HG02973 (cell line): Measurements from ENCODE around the gene RNF34.

Experiments
- ATAC-seq: cut with Tn5 transposase; IDR thresholded peaks from one replicate; pipeline ENCODE4 v1.9.1; 2021; ENCODE audit warnings: moderate library complexity; ENCODE audit not compliant: unreplicated experiment

RNF34 gene

GRCh38 chr12:121436706-121437105 lies 36.8 kb downstream of the RNF34 start:
- no peak for ATAC-seq

DNA sequence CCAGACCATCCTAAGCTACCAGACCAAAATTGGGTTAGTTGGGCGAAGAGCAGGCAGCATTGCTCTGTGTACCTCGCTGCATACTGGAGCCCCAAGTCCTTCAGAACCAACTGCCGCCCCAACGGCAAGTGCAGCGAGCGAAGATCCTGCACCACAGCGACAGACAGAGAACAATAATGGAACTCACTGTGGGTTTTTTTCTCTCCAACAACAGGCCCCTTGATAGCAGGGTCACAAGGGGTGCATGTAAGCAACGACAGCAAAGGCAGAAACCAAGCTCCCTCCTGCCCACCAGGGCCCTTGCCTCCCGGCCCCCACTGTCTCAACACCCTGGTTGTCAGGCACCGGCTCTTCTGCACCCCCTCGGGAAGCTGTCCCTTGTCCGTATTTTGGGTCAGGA lies 39.0 kb downstream of the RNF34 start:
- no peak for ATAC-seq

DNA sequence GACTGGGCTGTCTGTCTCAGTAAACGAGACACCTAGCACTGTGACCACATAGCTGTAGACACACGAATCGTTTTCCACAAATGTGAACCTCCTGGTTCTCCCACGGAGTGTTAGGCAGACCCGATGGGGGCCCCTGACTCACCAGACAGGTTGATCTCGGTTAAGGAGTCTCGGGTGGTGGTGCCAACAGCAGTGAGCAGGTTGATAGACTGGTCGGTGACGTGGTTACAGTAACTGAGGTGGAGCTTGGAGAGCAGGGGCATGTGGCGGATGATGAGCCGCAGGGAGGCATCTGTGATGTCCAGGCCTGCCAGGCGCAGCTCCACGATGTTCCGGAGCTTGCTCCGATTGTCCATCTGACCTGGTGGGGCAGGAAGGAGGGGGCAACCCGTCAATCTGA lies 39.8 kb downstream of the RNF34 start:
- no peak for ATAC-seq

GRCh38 chr12:121440768-121441167 lies 40.9 kb downstream of the RNF34 start:
- ATAC-seq, result no peak

DNA sequence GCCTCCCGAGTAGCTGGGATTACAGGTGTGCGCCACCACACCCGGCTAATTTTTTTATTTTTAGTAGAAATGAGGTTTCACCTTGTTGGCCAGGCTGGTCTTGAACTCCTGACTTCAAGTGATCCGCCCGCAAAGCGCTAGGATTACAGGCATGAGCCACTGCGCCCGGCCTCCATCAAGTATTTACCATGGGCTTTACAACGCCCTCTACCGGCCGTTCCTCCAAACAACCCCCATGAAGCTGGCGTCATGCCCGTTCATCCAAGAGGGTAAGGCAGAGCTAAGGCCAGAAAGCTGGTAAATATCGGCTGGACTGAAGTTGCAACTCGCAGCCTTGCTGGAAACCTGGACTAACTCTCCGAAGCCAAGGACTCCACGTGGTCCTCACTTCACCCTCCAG lies 41.6 kb downstream of the RNF34 start:
- ATAC-seq, result no peak

GRCh38 chr12:121442028-121442948 lies 42.4 kb downstream of the RNF34 start:
- no peak for ATAC-seq

DNA sequence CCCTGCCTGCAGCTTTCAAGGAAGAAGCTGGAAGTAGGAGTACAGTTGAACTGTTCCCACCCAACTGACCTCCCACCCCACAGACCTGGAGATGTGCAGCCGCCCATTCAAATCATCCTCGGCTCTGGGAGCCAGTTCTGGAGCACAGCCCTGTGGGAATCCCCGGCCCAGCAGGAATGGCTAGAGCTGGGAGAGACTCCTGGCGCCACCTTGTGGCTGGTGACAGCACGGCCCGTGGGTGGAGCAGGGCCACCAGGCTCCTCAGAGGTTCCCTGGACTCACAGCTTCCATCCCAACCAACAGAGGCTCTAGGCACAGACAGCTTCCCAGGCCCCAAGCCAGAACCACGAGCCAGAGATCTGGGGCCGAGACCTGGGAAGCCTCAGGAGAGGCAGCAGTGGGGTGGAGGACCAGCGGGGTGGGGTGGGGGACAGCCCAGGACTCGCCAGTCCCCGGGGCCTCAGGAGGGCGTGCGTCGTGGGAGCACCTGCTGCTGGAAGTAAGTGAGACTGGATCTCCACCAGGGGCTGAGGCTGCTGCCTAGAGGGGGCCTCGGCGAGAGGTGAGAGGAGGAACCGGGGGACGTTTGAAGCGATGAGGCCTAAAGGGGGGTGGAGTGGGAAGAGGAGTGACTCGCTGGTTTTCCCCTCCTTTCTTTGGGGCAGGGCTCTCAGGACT lies 43.4 kb downstream of the RNF34 start:
- no peak for ATAC-seq

- ATAC-seq, result no peak
Measured at GRCh38 chr12:121443911-121444841, 44.3 kb downstream of the RNF34 start.

GRCh38 chr12:121444842-121445202 lies 44.9 kb downstream of the RNF34 start:
- ATAC-seq, result no peak

DNA sequence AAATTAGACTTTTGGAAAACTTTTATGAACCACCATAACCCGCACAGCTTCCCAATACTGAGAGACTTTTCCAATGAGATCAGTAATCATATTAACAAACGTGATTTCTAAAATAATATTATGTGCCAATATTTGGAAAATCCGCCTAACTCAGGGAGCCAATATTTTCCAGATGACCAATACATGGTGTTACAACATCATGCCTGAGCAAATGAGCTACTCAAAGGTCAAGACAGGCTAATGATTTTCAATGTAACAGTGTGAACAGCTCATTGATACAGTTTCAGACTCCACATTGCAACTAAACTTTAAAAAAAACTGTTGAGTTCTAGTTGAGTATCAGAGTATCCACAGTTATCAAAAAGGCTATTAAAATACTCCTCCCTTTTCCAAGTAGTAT lies 46.8 kb downstream of the RNF34 start:
- no peak for ATAC-seq

DNA sequence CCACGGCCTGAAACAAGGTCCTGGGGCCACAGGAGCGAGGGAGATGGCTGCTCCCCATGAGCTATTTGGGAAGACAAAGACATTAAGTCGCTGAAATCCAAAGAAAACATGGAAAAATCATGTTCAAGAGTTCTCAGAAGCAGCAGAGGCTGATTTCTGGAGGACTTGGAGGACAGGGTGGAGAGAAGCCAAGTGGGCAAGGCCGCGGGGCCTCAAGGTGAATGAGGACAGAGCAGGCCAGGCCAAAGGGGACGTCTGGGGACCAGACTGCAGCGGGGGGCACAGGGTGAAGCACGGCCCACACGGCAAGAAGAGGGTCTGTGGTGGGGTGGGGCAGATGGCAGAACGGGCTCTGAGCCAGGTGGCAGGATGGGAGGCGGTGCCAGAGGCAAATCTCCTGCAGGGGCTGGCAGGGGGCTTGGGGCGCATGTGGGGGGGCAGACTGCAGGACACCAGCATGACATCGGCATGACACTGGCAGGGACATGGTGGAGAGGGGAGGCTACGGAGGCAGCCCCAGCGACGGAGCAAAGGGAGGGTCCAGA lies 48.9 kb downstream of the RNF34 start:
- no peak for ATAC-seq

DNA sequence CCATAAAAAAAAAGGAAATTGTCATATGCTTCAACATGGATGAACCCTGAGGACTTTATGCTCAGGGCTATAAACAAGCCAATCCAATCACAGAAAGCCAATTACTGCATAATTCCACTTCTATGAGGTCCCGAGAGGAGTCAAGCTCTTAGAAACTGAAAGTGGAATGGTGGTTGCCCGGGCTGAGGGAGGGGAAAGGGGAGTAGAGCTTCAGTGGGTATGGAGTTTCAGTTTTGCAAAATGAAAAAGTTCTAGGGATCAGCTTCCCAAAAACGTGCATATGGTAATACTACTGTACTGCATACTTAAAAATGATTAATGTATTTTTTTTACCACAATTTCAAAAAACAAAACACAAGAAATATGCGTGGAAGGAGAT lies 52.0 kb downstream of the RNF34 start:
- ATAC-seq, result no peak

GRCh38 chr12:121452340-121452984 lies 52.5 kb downstream of the RNF34 start:
- ATAC-seq, result no peak

DNA sequence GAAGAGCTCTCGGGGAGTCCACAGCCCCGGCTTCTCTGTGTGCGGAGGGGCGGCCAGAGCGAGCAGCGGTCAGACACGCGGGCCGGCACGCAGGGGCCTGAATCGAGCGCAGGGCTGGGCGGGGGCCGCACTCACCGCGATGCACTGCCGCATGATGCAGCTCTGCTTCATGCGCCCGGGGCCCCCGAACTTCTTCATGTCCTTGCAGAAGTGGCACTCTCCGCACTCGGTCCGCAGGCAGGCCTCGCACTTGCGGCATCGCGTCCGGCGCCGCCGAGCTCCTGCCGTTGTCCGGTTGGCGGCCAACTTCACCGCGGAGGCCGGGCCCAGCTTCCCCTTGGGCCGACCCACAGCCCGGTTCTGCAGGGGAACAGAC lies 53.1 kb downstream of the RNF34 start:
- ATAC-seq, result no peak

DNA sequence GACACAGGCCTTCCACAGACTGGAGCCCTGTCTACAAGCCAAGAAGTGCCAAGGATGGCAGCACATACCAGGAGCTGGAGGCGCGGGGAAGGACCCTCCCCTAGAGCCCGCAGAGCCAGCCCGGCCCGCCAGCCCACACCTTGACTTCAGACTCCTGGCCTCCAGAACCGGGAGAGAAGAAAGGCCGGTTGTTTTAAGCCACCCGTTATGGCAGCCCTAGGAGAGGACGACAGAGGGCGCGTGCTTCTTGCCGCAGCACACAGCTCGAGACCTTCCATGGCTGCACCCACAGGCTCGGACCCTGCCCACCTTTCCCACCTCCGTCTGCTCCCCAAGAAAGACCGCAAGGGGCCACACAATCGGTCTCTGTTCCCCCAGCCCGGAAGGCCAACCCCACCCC lies 53.7 kb downstream of the RNF34 start:
- ATAC-seq, result no peak

- no peak for ATAC-seq
Measured at GRCh38 chr12:121454921-121455320, 55.0 kb downstream of the RNF34 start.

DNA sequence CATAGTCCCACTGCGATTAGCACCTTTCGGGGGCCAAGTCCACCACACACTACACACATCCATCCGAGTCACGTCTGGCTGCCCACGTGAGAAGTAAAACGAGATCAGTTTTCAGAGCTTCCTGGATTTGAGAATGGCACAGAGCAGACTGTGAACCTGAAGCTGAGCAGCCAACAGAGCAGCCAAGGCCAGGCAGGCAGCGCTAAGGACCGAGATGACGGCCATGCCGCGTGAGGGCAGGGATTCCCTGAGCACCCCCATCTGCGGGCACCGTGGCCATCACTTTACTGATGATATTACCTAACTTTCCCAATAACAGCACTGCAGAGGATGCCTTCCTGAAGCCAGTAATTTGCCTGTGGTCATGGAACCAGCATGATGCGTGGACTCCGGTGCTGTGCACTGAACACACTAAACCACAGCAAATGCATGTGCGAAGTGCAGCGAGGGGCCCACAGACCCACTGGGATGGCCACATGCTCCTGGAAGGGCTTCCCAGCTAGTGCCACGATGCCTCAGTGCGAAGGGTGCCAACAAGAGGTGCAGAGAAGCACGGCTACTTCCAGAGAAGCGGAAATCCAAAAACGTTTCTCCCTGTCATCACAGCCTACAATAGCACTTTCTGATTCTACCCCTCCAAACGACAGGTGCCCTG lies 56.0 kb downstream of the RNF34 start:
- no peak for ATAC-seq

- no peak for ATAC-seq
Measured at GRCh38 chr12:121456551-121456950, 56.6 kb downstream of the RNF34 start.

GRCh38 chr12:121461048-121461447 lies 61.1 kb downstream of the RNF34 start:
- ATAC-seq, result no peak

- no peak for ATAC-seq
Measured at GRCh38 chr12:121464331-121464730, 64.4 kb downstream of the RNF34 start.
